Measurements from ENCODE around the gene AMIGO1. TPM values are rescaled to one million over a fixed set of nuclear protein-coding genes. Genes with fewer than 3 reads are reported as not detected.

Gene AMIGO1
- total RNA-seq, 1 experiment from 2014 or later = 1.5 TPM

- no peak overlapping the region for H3K27ac Mint-ChIP-seq (ENCODE audit: unreplicated experiment)
- no TSS peak for BruUV-seq (replicated peaks)
Observed at GRCh38 chr1:109491372-109491771, 18.2 kb downstream of the AMIGO1 start.

GRCh38 chr1:109490934-109491302, 18.6 kb downstream of the AMIGO1 start:
- Mint-ChIP-seq H3K27ac (ENCODE audit: unreplicated experiment) (no peak overlapping the region), H3K9me3 (ENCODE audit: low read depth, unreplicated experiment) (no peaks in the 10 kb centered on the region), H3K4me1 (ENCODE audit: low read depth, unreplicated experiment) (peaks cover 5% of the 10 kb centered on the region), H3K36me3 (ENCODE audit: insufficient read depth, unreplicated experiment) (peaks cover 14% of the 10 kb centered on the region), H3K4me3 (ENCODE audit: low read depth, unreplicated experiment) (no peak overlapping the region), H3K27me3 (ENCODE audit: unreplicated experiment) (no peaks in the 10 kb centered on the region)
- intact Hi-C loops (cut with micrococcal nuclease; ENCODE audit: unreplicated experiment) = no loop called here
- TF ChIP-seq, protein P1, sequence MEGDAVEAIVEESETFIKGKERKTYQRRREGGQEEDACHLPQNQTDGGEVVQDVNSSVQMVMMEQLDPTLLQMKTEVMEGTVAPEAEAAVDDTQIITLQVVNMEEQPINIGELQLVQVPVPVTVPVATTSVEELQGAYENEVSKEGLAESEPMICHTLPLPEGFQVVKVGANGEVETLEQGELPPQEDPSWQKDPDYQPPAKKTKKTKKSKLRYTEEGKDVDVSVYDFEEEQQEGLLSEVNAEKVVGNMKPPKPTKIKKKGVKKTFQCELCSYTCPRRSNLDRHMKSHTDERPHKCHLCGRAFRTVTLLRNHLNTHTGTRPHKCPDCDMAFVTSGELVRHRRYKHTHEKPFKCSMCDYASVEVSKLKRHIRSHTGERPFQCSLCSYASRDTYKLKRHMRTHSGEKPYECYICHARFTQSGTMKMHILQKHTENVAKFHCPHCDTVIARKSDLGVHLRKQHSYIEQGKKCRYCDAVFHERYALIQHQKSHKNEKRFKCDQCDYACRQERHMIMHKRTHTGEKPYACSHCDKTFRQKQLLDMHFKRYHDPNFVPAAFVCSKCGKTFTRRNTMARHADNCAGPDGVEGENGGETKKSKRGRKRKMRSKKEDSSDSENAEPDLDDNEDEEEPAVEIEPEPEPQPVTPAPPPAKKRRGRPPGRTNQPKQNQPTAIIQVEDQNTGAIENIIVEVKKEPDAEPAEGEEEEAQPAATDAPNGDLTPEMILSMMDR (IDR thresholded peaks at IDR 0.05; ENCODE audit: unreplicated experiment) = peak; percentile 7
- no TSS peak for BruUV-seq (replicated peaks)
- CTCF ChIA-PET = interaction anchor here (0.6 to 2.3 kb wide), 4 partner anchors 39 to 463 kb away, joined by 3 to 23 read pairs (median 4); partner anchors contain the start of gene PSMA5
- no peak for DNase-seq

More at GRCh38 chr1:109491372-109491771, 18.2 kb downstream of the AMIGO1 start:
- no peaks in the 10 kb centered on the region for H3K27me3 Mint-ChIP-seq (ENCODE audit: unreplicated experiment)
- no peaks in the 10 kb centered on the region for H3K9me3 Mint-ChIP-seq (ENCODE audit: low read depth, unreplicated experiment)
- intact Hi-C loops (cut with micrococcal nuclease; ENCODE audit: unreplicated experiment) = no loop called here
- peaks cover 14% of the 10 kb centered on the region for H3K36me3 Mint-ChIP-seq (ENCODE audit: insufficient read depth, unreplicated experiment)
- CTCF ChIA-PET = interaction anchor here (0.6 to 2.3 kb wide), 2 partner anchors 41 to 463 kb away, joined by 5 to 23 read pairs; no protein-coding TSS in a partner anchor
- H3K4me3 Mint-ChIP-seq (ENCODE audit: low read depth, unreplicated experiment) = no peak overlapping the region
- TF ChIP-seq, protein P1 (IDR thresholded peaks at IDR 0.05; ENCODE audit: unreplicated experiment) = no peak
- H3K4me1 Mint-ChIP-seq (ENCODE audit: low read depth, unreplicated experiment) = peaks cover 7% of the 10 kb centered on the region
- DNase-seq = no peak

GRCh38 chr1:109490029-109490933, 19.2 kb downstream of the AMIGO1 start:
- Mint-ChIP-seq H3K36me3 (ENCODE audit: insufficient read depth, unreplicated experiment) (peaks cover 14% of the 10 kb centered on the region), H3K27ac (ENCODE audit: unreplicated experiment) (no peak overlapping the region), H3K4me1 (ENCODE audit: low read depth, unreplicated experiment) (peaks cover under 1% of the 10 kb centered on the region), H3K4me3 (ENCODE audit: low read depth, unreplicated experiment) (no peak overlapping the region), H3K9me3 (ENCODE audit: low read depth, unreplicated experiment) (no peaks in the 10 kb centered on the region), H3K27me3 (ENCODE audit: unreplicated experiment) (no peaks in the 10 kb centered on the region)
- intact Hi-C loops (cut with micrococcal nuclease; ENCODE audit: unreplicated experiment) = no loop called here
- TF ChIP-seq, protein P1 (IDR thresholded peaks at IDR 0.05; ENCODE audit: unreplicated experiment) = peak; percentile 43
- CTCF ChIA-PET = interaction anchor here (0.6 to 2.3 kb wide), 4 partner anchors 40 to 462 kb away, joined by 3 to 23 read pairs (median 4); partner anchors contain the start of gene PSMA5
- peak; percentile 65 for DNase-seq
- BruUV-seq (replicated peaks) = no TSS peak

- Mint-ChIP-seq H3K9me3 (ENCODE audit: low read depth, unreplicated experiment) (no peaks in the 10 kb centered on the region), H3K4me3 (ENCODE audit: low read depth, unreplicated experiment) (no peak overlapping the region), H3K27ac (ENCODE audit: unreplicated experiment) (no peak overlapping the region), H3K4me1 (ENCODE audit: low read depth, unreplicated experiment) (peaks cover 10% of the 10 kb centered on the region), H3K27me3 (ENCODE audit: unreplicated experiment) (no peaks in the 10 kb centered on the region), H3K36me3 (ENCODE audit: insufficient read depth, unreplicated experiment) (peaks cover 15% of the 10 kb centered on the region)
- BruUV-seq (replicated peaks) = no TSS peak
- TF ChIP-seq, protein P1 (IDR thresholded peaks at IDR 0.05; ENCODE audit: unreplicated experiment) = no peak
- intact Hi-C loops (cut with micrococcal nuclease; ENCODE audit: unreplicated experiment) = no loop called here
- CTCF ChIA-PET = interaction anchor here (0.6 to 2.3 kb wide), 3 partner anchors 44 to 534 kb away, joined by 3 to 23 read pairs (median 4); no protein-coding TSS in a partner anchor
- DNase-seq = no peak
Observed at GRCh38 chr1:109488696-109489095, 20.8 kb downstream of the AMIGO1 start.
